GM12878 (cell line): ENCODE results near the gene PIGS. TPM values are rescaled to one million over a fixed set of nuclear protein-coding genes. Genes with fewer than 3 reads are reported as not detected.

Experiments used
- ATAC-seq: fragments of 200-7000 bp; cut with Tn5 transposase; 3 replicates; pipeline ENCODE4 v1.9.1; 2020; ENCODE audit warnings: mild to moderate bottlenecking, moderate library complexity
- BruUV-seq: library from RNA; stranded (reverse); fragments of 400-500 nt; replicated peaks from 2 replicates; lab custom pipeline; 2021; lab: Mats Ljungman, UMichigan
- CTCF ChIA-PET: fragments of 300-600 bp; sonication (Branson Sonifier 250); formaldehyde crosslinking; extraction: SDS; loops from one replicate; lab custom pipeline; 2021; ENCODE audit warnings: inconsistent platforms; lab: Yijun Ruan, JAX
- POLR2A ChIA-PET: fragments of 350-600 bp; formaldehyde crosslinking; extraction: SDS; loops from one replicate; lab custom pipeline; 2021; ENCODE audit warnings: inconsistent platforms; lab: Charles Lee
- RAD21 ChIA-PET: fragments of 300-600 bp; sonication (Branson Sonifier 250); formaldehyde crosslinking; loops from one replicate; lab custom pipeline; 2023; ENCODE audit warnings: antibody characterized with exemption; ENCODE audit not compliant: unreplicated experiment; lab: Charles Lee
- SMC1A ChIA-PET: fragments of 300-600 bp; sonication (Branson Sonifier 250); formaldehyde crosslinking; loops from one replicate; lab custom pipeline; 2023; ENCODE audit not compliant: unreplicated experiment, uncharacterized antibody; lab: Charles Lee
- DNase-seq: peaks from one replicate; pipeline ENCODE4 v3.0.0-alpha.2; 2011; ENCODE audit warnings: low read depth, low spot score
- FAIRE-seq: peaks from 3 replicates; lab custom pipeline; 2011; peaks lifted over from hg19 to GRCh38; lab: Jason Lieb, UNC
- H2AFZ ChIP-seq: 2 replicates; pipeline ENCODE4 v1.6.0; 2011; ENCODE audit warnings: low read depth, low read length, control low read depth; ENCODE audit not compliant: control insufficient read depth
- H3K27ac ChIP-seq: 2 replicates; pipeline ENCODE4 v1.5.1; 2011; ENCODE audit warnings: control low read depth; ENCODE audit not compliant: control insufficient read depth, insufficient read depth
- H3K27me3 ChIP-seq, 2 experiments: replicated peaks in 1 of 2; 2 replicates each; pipeline versions ENCODE4 v1.6.0 to v1.6.1; 2011; ENCODE audit warnings: low read length in 1 of 2; ENCODE audit not compliant: control insufficient read depth in 2 of 2, insufficient read depth in 2 of 2
- H3K36me3 ChIP-seq, 2 experiments: 2 replicates each; pipeline ENCODE4 v1.5.1; 2011; ENCODE audit warnings: low read length in 1 of 2; ENCODE audit not compliant: control insufficient read depth in 2 of 2, insufficient read depth in 2 of 2
- H3K4me1 ChIP-seq: 2 replicates; pipeline ENCODE4 v1.6.1; 2011; ENCODE audit warnings: mild to moderate bottlenecking, low read length, moderate library complexity, mixed read lengths; ENCODE audit not compliant: control insufficient read depth, insufficient read depth
- H3K4me2 ChIP-seq: 2 replicates; pipeline ENCODE4 v1.6.0; 2011; ENCODE audit warnings: control low read depth; ENCODE audit not compliant: control insufficient read depth, insufficient read depth
- H3K4me3 ChIP-seq: fragments of 200-600 bp; sonication (generic); 2 replicates; pipeline ENCODE4 v1.5.1; 2016
- H3K79me2 ChIP-seq: 2 replicates; pipeline ENCODE4 v1.6.0; 2011; ENCODE audit warnings: low read length; ENCODE audit not compliant: control insufficient read depth, insufficient read depth
- H3K9ac ChIP-seq: 2 replicates; pipeline ENCODE4 v1.8.0; 2011; ENCODE audit warnings: low read length, control low read depth, mixed read lengths; ENCODE audit not compliant: control insufficient read depth, insufficient read depth
- H3K9me3 ChIP-seq: replicated peaks from 3 replicates; pipeline ENCODE4 v1.5.1; 2011; ENCODE audit warnings: mild to moderate bottlenecking, low read length; ENCODE audit not compliant: control insufficient read depth, insufficient read depth
- H4K20me1 ChIP-seq: 2 replicates; pipeline ENCODE4 v1.6.0; 2011; ENCODE audit not compliant: control insufficient read depth, insufficient read depth
- IRF5 ChIP-seq: fragments of 450-650 bp; IDR thresholded peaks from 2 replicates; pipeline ENCODE4 v1.6.1; 2017; ENCODE audit warnings: borderline replicate concordance
- PBX3 ChIP-seq: IDR thresholded peaks from 2 replicates; pipeline ENCODE4 v1.6.1; 2011; ENCODE audit warnings: mild to moderate bottlenecking, low read depth, low read length, moderate library complexity; ENCODE audit not compliant: insufficient replicate concordance
- YBX1 ChIP-seq: fragments of 450-650 bp; IDR thresholded peaks from 2 replicates; pipeline ENCODE4 v1.6.1; 2016; ENCODE audit warnings: antibody characterized with exemption
- ZNF207 ChIP-seq: fragments of 450-650 bp; IDR thresholded peaks from 2 replicates; pipeline ENCODE4 v1.6.1; 2014; ENCODE audit warnings: antibody characterized with exemption, mild to moderate bottlenecking, borderline replicate concordance
- WGBS: methylation state at CpG from one replicate; pipeline ENCODE4 v1.1.6; 2016; ENCODE audit warnings: low lambda C conversion rate; ENCODE audit not compliant: insufficient replicate concordance, insufficient coverage; ENCODE audit errors: missing lambda C conversion rate; 5-methylcytosine and 5-hydroxymethylcytosine counted together
- in situ Hi-C: fragments of 300-500 bp; cut with MboI; formaldehyde crosslinking; loops from 9 replicates; pipeline ENCODE4 v1.14.3; 2018; ENCODE audit warnings: mixed read lengths
- intact Hi-C: fragments of 100-400 bp; cut with micrococcal nuclease; formaldehyde crosslinking; loops from one replicate; pipeline ENCODE4 v1.14.2; 2022; ENCODE audit not compliant: unreplicated experiment
- polyA plus RNA-seq, 11 experiments: library from polyadenylated mRNA; depleted of rRNA in 4 of 11; unstranded in 6 of 11; stranded (reverse) in 5 of 11; fragments of >200 nt; fragmentation: Nextera tagmentation in 4 of 11; fragmentation: Illumina TruSeq in 1 of 11; extraction: Ambion mirVana in 4 of 11; extraction: Trizol in 1 of 11; gene quantifications; 1 replicate in 1 of 11; 2 replicates in 10 of 11; pipeline versions ENCODE4 v1.2.1 to v1.2.3, GENCODE V29; 2011 to 2016; ENCODE audit warnings: inconsistent platforms in 2 of 11, missing spikeins in 2 of 11, low read depth in 1 of 11
- total RNA-seq, 4 experiments: library from RNA; depleted of rRNA in 3 of 4; stranded (reverse); fragments of >200 nt in 3 of 4; fragmentation: Illumina TruSeq in 1 of 4; extraction: Trizol in 1 of 4; gene quantifications; 2 replicates each; pipeline versions ENCODE4 v1.2.1 to v1.2.3, GENCODE V29; 2013 to 2021

The PIGS gene
- total and polyA plus RNA-seq, 10 of the 15 experiments (the other 5 are each of a cell fraction or from before 2014, with no cell fraction given), result 27.5 to 73.7 (median 50.7) TPM

GRCh38 chr17:28553000-28553505 is 18.3 kb downstream of the PIGS start:
- H3K79me2 ChIP-seq, result peaks cover 42% of the 10 kb centered on the region
- no peak overlapping the region for H3K4me3 ChIP-seq
- intact Hi-C loops, result loop anchor here (10.0 kb wide), 1 partner anchor 162 kb away; the partner anchor contains the start of genes PROCA1, RAB34 and RPL23A
- no peak for TF ChIP-seq IRF5
- no peak for TF ChIP-seq YBX1
- no peak for TF ChIP-seq PBX3
- TF ChIP-seq ZNF207, result no peak
- H3K9me3 ChIP-seq, result no peaks in the 10 kb centered on the region
- ATAC-seq (no peak), FAIRE-seq (no peak), DNase-seq (no peak)
- H3K4me2 ChIP-seq, result no peak overlapping the region
- no peak overlapping the region for H2AFZ ChIP-seq
- in situ Hi-C loops, result loop anchor here (25.0 kb wide), 1 partner anchor 1066 kb away; no protein-coding TSS in a partner anchor
- no peak overlapping the region for H3K9ac ChIP-seq
- H3K27ac ChIP-seq, result no peak overlapping the region
- peaks cover 22 to 31% of the 10 kb centered on the region in 2 experiments; a peak in 3 of 4 replicates for H3K36me3 ChIP-seq
- CTCF ChIA-PET, result interaction anchor here (0.6 to 13.9 kb wide), 7 partner anchors 13 to 615 kb away, joined by 3 to 316 read pairs (median 3); no protein-coding TSS in a partner anchor
- SMC1A ChIA-PET, result interaction anchor here (0.6 to 4.7 kb wide), 3 partner anchors 9 to 45 kb away, joined by 3 to 25 read pairs (median 3); partner anchors contain the start of gene SPAG5
- RAD21 ChIA-PET, result interaction anchor here (0.6 to 8.3 kb wide), 5 partner anchors 16 to 1220 kb away, joined by 3 to 102 read pairs (median 3); partner anchors contain the start of gene PIGS
- POLR2A ChIA-PET, result interaction anchor here (0.6 to 9.1 kb wide), 9 partner anchors 15 to 236 kb away, joined by 3 to 148 read pairs (median 5); partner anchors contain the start of genes ALDOC, PIGS and RPL23A
- peaks cover 27% of the 10 kb centered on the region for H3K4me1 ChIP-seq
- WGBS, result 96% methylated on average over 5 of the region's 5 CpGs
- no peaks in the 10 kb centered on the region for H3K27me3 ChIP-seq
- H4K20me1 ChIP-seq, result no peaks in the 10 kb centered on the region
- BruUV-seq, result no TSS peak
